Keratinocyte (primary cell): ENCODE data around the gene AHCTF1.

Experiments
- EZH2 ChIP-seq: IDR thresholded peaks from one replicate; pipeline ENCODE4 v1.6.1; 2012; ENCODE audit warnings: inconsistent platforms, mild to moderate bottlenecking, low read length, moderate library complexity
- TF ChIP-seq, protein P1 (sequence below), 3 experiments: IDR thresholded peaks in 1 of 3; conservative IDR thresholded peaks in 1 of 3; optimal IDR thresholded peaks in 1 of 3; 2 replicates in 2 of 3; 3 replicates in 1 of 3; pipeline versions ENCODE3 to v1.5.1; 2011; ENCODE audit warnings: low read length in 3 of 3, mild to moderate bottlenecking in 3 of 3, moderate library complexity in 2 of 3, control low read depth in 1 of 3, inconsistent platforms in 1 of 3; ENCODE audit not compliant: insufficient read depth in 2 of 3; ENCODE audit errors: extremely low read depth in 1 of 3

DNA sequence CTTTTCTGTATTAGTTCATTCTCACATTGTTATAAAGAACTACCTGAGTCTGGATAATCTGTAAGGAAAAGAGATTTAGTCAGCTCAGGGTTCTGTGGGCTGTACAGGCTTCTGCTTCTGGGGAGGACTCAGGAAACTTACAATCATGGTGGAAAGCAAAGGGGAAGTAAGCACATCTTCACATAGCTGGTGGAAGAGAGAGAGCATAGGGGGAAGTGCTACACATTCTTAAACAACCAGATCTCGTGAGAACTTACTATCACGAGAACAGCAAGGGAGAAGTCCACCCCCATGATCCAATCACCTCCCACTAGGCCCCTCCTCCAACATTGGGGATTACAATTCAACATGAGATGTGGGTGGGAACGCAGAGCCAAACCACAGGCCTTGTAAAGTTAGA, 37.9 kb upstream of the AHCTF1 start:
- TF ChIP-seq, protein P1, sequence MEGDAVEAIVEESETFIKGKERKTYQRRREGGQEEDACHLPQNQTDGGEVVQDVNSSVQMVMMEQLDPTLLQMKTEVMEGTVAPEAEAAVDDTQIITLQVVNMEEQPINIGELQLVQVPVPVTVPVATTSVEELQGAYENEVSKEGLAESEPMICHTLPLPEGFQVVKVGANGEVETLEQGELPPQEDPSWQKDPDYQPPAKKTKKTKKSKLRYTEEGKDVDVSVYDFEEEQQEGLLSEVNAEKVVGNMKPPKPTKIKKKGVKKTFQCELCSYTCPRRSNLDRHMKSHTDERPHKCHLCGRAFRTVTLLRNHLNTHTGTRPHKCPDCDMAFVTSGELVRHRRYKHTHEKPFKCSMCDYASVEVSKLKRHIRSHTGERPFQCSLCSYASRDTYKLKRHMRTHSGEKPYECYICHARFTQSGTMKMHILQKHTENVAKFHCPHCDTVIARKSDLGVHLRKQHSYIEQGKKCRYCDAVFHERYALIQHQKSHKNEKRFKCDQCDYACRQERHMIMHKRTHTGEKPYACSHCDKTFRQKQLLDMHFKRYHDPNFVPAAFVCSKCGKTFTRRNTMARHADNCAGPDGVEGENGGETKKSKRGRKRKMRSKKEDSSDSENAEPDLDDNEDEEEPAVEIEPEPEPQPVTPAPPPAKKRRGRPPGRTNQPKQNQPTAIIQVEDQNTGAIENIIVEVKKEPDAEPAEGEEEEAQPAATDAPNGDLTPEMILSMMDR (optimal IDR thresholded peaks at IDR 0.05 in 1 of 3, IDR thresholded peaks at IDR 0.05 in 1 of 3, conservative IDR thresholded peaks at IDR 0.05 in 1 of 3; ENCODE audit: extremely low read depth in 1 of 3, insufficient read depth in 2 of 3, low read length in 3 of 3) = no peak
- no peak for TF ChIP-seq EZH2
